ENCODE measurements around the gene SYT8.

SYT8 gene

DNA sequence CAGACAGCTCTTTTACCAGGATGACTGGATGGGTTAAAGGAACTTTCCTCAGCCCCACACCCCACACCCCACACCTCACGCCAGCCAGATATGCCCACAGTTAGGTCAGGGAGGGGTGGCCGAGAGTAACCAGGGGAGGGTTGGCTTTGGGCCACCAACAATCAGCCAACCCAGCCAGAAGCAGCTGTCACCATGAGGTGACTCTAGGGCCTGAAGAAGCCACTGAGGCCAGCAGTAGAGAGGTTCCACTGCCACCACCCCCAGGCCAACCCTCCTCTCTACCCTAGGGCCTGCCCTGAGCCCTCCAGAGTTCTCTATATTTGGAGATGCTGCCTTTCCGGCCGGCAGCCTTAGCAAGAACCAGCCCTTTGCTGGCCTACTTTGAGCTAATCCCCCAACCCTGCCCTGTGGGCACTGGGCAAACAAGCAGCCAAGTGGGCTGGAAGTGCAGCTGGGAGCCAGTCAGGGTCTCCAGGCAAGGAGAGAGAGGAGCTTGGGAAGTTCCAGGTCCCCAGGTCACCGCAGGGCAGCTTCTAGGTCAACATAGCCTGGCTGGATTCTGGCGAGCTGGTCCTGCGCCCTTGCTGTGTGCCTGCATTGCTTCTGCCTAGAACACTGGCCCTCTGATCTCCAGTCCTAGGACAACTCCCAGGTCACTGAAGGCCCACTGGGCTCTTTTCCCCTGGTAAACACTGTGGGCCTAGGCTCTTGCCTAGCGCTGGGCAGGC is 12.0 kb upstream of the SYT8 start:
- no peak for DNase-seq (ENCODE audit: extremely low spot score)
- POLR2A ChIA-PET: no interaction called here
- CTCF ChIA-PET: interaction anchor here (0.6 to 0.8 kb wide), 2 partner anchors 10 to 470 kb away, joined by 3 read pairs; no protein-coding TSS in a partner anchor
- TF ChIP-seq ELF4 (IDR thresholded peaks at IDR 0.05) (no peak), CTBP1 (IDR thresholded peaks at IDR 0.05; ENCODE audit: borderline replicate concordance) (no peak), TARDBP (IDR thresholded peaks at IDR 0.05) (no peak), HDGF (IDR thresholded peaks at IDR 0.05; ENCODE audit: borderline replicate concordance) (no peak), SP1 (IDR thresholded peaks at IDR 0.05) (no peak), SUZ12 (IDR thresholded peaks at IDR 0.05) (no peak), FOXM1 (IDR thresholded peaks at IDR 0.05; ENCODE audit: borderline replicate concordance) (no peak), ZNF384 (IDR thresholded peaks at IDR 0.05) (no peak), LEF1 (IDR thresholded peaks at IDR 0.05; ENCODE audit: borderline replicate concordance) (no peak), BHLHE40 (IDR thresholded peaks at IDR 0.05; ENCODE audit: borderline replicate concordance) (no peak), ARNT (IDR thresholded peaks at IDR 0.05) (no peak)

DNA sequence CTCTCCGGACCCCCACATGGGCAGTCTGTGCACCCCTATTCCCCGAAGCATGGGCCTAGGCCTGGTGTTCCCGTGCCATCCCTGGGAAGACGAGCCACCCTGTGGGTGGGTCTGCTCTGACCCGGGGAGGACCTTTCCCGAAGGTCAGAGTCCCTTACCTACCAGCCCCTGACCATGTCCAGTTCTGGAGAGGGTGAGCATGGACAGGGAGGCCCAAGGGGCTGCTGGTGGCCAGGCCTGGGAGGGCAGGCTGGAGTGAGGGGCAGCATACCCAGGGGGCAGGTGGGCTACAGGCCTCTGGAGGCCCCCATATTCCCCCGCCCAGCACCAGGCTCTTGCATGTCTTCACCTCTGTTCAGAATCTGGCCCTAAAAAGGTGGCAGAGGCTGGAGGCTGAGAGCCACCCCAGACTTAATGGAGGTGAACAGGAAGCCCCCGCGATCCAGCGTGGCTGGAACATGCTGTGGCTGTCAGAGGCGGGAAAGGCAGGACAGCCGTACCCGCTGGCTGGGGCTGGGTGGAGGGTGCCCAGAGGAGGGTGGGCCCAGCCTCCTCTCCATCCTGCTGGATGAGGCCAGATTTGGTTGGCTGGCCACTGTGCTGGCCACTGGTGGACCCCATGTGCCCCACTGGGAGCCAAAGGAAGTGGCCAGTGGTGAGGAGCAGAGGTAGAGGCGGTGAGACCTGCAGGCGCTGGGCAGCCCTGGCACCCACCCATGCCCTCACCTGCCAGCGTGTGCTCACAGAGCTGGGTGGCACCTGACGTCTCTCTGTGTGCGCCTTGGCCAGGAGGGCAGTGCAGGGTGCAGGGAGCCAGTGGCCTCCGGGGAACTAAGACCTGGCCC is 11.2 kb upstream of the SYT8 start:
- CTCF ChIA-PET: interaction anchor here (1.7 kb wide), 1 partner anchor 10 kb away, joined by 7 read pairs; no protein-coding TSS in a partner anchor
- no peak for DNase-seq (ENCODE audit: extremely low spot score)
- POLR2A ChIA-PET: no interaction called here
- TF ChIP-seq ELF4 (IDR thresholded peaks at IDR 0.05) (no peak), NFRKB (IDR thresholded peaks at IDR 0.05) (no peak), LEF1 (IDR thresholded peaks at IDR 0.05; ENCODE audit: borderline replicate concordance) (no peak), ARNT (IDR thresholded peaks at IDR 0.05) (no peak)

DNA sequence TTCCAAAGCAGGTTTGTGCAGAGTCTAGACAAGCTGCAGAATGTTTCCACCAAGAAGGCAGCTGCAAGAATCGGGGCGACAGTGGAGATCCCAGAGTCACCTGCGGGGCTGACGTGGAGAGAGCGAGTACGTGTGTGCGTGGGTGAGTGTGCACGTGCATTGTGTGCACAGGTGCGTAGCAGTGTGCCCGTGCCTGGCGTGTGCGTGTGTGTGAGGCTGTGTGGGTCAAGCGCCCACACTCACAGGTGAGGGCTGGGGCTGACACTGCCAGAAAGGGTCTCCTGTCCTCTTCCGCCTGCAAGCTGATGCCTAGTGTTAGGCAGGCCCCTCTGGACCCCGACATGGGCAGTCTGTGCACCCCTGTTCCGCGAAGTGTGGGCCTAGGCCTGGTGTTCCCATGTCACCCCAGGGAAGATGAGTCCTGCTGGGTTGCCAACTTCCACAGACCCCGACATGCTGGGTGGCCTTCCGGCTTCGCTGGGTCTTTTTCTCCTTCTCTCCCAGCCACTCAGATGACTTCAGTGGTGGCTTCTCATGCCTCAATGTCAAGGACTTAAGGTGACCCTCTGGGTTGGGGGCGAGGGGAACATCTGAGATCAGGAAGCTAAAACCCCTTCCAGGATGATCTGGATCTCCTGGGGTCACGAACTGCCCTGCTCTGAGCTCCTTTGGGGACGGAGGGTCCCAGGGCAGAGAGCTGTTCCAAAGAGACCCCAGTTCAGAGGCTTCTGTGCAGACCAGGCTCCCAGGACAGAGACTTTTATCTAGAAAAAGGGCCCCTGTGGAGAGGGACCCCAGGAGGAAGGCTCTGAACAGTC is 10.4 kb upstream of the SYT8 start:
- DNase-seq (ENCODE audit: extremely low spot score): no peak
- TF ChIP-seq NFRKB (IDR thresholded peaks at IDR 0.05) (no peak), CTBP1 (IDR thresholded peaks at IDR 0.05; ENCODE audit: borderline replicate concordance) (no peak), SUZ12 (IDR thresholded peaks at IDR 0.05) (no peak), TARDBP (IDR thresholded peaks at IDR 0.05) (no peak)
- ChIA-PET CTCF (interaction anchor here (1.4 to 1.7 kb wide), 2 partner anchors 9 to 173 kb away, joined by 3 to 7 read pairs; no protein-coding TSS in a partner anchor), POLR2A (no interaction called here)

DNA sequence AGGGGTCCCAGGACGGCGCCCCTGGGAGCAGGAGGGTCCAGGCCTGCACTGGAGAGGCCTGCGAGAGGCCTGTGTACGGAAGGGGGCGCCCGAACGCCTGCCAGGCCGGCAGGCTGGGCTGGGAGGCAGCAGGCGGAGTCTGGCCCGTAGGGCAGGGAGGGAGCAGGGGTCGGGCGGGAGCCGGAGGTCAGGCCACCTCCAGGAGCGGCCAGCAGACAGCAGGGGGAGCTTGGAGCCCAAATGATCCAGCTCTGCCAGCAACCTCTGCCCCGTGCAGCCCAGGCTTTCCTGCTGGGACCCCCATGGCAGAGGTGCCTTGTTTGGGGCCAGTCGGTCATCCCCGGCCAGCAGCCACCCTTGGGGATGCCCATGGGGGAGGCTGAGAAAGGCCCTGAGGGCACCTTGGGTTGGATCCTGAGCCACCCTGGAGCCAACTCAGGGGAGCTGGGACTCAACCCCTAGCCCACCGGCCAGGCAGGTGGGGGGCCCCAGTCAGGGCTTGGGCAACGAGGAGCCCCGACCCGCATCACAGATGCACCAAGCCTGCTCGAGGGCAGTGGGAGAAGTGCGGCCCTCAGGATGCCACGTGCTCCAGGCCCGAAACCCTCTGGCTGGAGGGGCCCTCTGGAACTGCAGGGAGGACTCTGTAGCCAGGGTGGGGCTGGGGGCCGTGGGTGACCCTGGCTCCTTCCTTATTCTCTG is 9.6 kb upstream of the SYT8 start:
- ChIA-PET CTCF (interaction anchor here (1.4 to 1.7 kb wide), 2 partner anchors 8 to 174 kb away, joined by 3 to 7 read pairs; no protein-coding TSS in a partner anchor), POLR2A (no interaction called here)
- TF ChIP-seq TARDBP (IDR thresholded peaks at IDR 0.05) (no peak), FOXA1 (IDR thresholded peaks at IDR 0.05) (no peak), HDGF (IDR thresholded peaks at IDR 0.05; ENCODE audit: borderline replicate concordance) (no peak), ELF4 (IDR thresholded peaks at IDR 0.05) (no peak), ARNT (IDR thresholded peaks at IDR 0.05) (no peak), BHLHE40 (IDR thresholded peaks at IDR 0.05; ENCODE audit: borderline replicate concordance) (no peak), FOXM1 (IDR thresholded peaks at IDR 0.05; ENCODE audit: borderline replicate concordance) (no peak), SUZ12 (IDR thresholded peaks at IDR 0.05) (no peak), NFRKB (IDR thresholded peaks at IDR 0.05) (no peak), FOXK2 (IDR thresholded peaks at IDR 0.05) (no peak), ZNF384 (IDR thresholded peaks at IDR 0.05) (no peak), L3MBTL2 (conservative IDR thresholded peaks at IDR 0.05) (no peak), LEF1 (IDR thresholded peaks at IDR 0.05; ENCODE audit: borderline replicate concordance) (no peak), SP1 (IDR thresholded peaks at IDR 0.05) (no peak), CTBP1 (IDR thresholded peaks at IDR 0.05; ENCODE audit: borderline replicate concordance) (no peak)
- TF ChIP-seq, protein P1, sequence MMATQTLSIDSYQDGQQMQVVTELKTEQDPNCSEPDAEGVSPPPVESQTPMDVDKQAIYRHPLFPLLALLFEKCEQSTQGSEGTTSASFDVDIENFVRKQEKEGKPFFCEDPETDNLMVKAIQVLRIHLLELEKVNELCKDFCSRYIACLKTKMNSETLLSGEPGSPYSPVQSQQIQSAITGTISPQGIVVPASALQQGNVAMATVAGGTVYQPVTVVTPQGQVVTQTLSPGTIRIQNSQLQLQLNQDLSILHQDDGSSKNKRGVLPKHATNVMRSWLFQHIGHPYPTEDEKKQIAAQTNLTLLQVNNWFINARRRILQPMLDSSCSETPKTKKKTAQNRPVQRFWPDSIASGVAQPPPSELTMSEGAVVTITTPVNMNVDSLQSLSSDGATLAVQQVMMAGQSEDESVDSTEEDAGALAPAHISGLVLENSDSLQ (IDR thresholded peaks at IDR 0.05): no peak
- peak; percentile 62 for DNase-seq (ENCODE audit: extremely low spot score)

DNA sequence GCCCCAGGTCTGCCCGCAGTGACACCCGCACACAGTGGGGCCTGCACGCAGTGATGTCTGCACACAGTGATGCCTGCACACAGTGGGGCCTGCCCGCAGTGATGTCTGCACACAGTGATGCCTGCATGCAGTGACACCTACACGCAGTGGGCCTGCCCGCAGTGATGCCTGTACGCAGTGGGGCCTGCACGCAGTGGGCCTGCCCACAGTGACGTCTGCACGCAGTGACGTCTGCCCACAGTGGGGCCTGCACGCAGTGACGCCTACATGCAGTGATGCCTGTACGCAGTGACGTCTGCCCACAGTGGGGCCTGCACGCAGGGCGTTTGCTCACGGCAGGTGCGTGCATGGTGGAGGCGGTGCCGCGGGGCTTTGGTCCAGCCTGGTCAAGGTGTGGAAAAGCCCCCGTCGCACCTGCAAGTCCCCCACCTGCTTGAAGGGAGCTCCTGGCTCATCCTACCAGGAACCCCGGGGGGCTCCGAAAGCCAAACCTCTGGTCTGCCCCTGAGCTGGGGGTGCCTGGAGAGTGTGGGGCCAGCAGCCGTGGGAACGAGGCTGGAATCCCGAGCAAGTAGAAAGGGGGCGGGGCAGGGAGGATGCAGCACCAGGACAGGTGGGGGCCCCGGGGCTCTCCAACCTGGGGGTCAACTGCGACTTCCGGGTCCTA is 8.9 kb upstream of the SYT8 start:
- DNase-seq (ENCODE audit: extremely low spot score): no peak
- ChIA-PET POLR2A (no interaction called here), CTCF (interaction anchor here (0.6 to 1.7 kb wide), 2 partner anchors 7 to 132 kb away, joined by 3 to 7 read pairs; no protein-coding TSS in a partner anchor)
- TF ChIP-seq FOXA1 (IDR thresholded peaks at IDR 0.05): no peak
- no peak for TF ChIP-seq CTBP1 (IDR thresholded peaks at IDR 0.05; ENCODE audit: borderline replicate concordance)
- TF ChIP-seq LEF1 (IDR thresholded peaks at IDR 0.05; ENCODE audit: borderline replicate concordance): no peak
- no peak for TF ChIP-seq L3MBTL2 (conservative IDR thresholded peaks at IDR 0.05)
- no peak for TF ChIP-seq HDGF (IDR thresholded peaks at IDR 0.05; ENCODE audit: borderline replicate concordance)
- TF ChIP-seq SUZ12 (IDR thresholded peaks at IDR 0.05): no peak

DNA sequence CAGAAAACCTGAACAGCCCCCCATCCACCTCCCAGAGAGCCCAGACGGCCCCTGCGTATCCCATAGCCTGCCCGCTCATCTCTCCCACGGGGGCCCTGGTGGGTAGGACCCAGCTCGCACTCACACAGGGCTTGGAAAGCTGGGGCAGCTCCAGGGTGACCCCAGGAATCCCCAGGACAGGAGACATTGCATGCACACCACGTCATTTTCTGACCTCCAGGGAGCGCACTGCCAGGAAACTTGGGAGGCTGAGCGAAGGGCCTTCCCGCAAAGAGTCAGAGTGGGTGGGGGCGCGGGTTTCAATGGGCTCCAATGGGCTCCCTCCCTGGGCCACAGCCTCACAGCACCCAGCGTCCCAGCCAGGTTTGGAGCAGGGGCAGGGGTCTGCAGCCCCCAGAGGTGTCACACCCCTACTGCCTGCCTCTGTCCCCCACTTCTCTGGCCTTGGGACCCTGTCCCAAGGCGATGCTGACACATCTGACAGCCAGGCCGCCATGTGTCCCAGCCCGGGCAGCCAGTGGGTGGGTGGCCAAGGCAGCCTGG is 8.2 kb upstream of the SYT8 start:
- no peak for DNase-seq (ENCODE audit: extremely low spot score)
- TF ChIP-seq LEF1 (IDR thresholded peaks at IDR 0.05; ENCODE audit: borderline replicate concordance): no peak
- TF ChIP-seq SP1 (IDR thresholded peaks at IDR 0.05): no peak
- no peak for TF ChIP-seq TARDBP (IDR thresholded peaks at IDR 0.05)
- no peak for TF ChIP-seq ELF4 (IDR thresholded peaks at IDR 0.05)
- no peak for TF ChIP-seq FOXK2 (IDR thresholded peaks at IDR 0.05)
- ChIA-PET CTCF (interaction anchor here (0.6 kb wide), 1 partner anchor 133 kb away, joined by 3 read pairs; no protein-coding TSS in a partner anchor), POLR2A (no interaction called here)
